Uterus (tissue), 4 donors: ENCODE results near the gene GPR151. TPM values are rescaled to one million over a fixed set of nuclear protein-coding genes. Genes with fewer than 3 reads are reported as not detected.

Experiments
- DNase-seq, 2 donors: peaks; one replicate each; pipeline ENCODE4 v3.0.0-alpha.2; 2019 to 2020
- H3K27ac ChIP-seq, 2 donors: fragments of 200-600 bp; sonication (generic); 1 replicate in 1 of 2; 2 replicates in 1 of 2; pipeline ENCODE4 v1.5.1; 2016 to 2018
- H3K27me3 ChIP-seq, 2 donors: fragments of 200-600 bp; sonication (generic); one replicate each; pipeline ENCODE4 v1.5.1; 2018 to 2019; ENCODE audit warnings: control low read depth in 1 of 2
- H3K36me3 ChIP-seq, 2 donors: fragments of 200-600 bp; sonication (generic); one replicate each; pipeline ENCODE4 v1.5.1; 2019; ENCODE audit warnings: control low read depth in 1 of 2
- H3K4me1 ChIP-seq, 2 donors: fragments of 200-600 bp; sonication (generic); one replicate each; pipeline ENCODE4 v1.5.1; 2018 to 2019; ENCODE audit warnings: control low read depth in 1 of 2
- H3K4me3 ChIP-seq, 2 donors: fragments of 200-600 bp; sonication (generic); 1 replicate in 1 of 2; 2 replicates in 1 of 2; pipeline ENCODE4 v1.5.1; 2018 to 2019; ENCODE audit warnings: mild to moderate bottlenecking in 1 of 2
- H3K9me3 ChIP-seq, 2 donors: fragments of 200-600 bp; sonication (generic); one replicate each; pipeline ENCODE4 v1.5.1; 2019; ENCODE audit warnings: control low read depth in 1 of 2
- POLR2A ChIP-seq, 2 donors: fragments of 450-650 bp; IDR thresholded peaks; one replicate each; pipeline ENCODE4 v1.6.1; 2016; ENCODE audit warnings: antibody characterized with exemption in 2 of 2, mild to moderate bottlenecking in 1 of 2, moderate library complexity in 1 of 2
- intact Hi-C: fragments of 100-400 bp; cut with DNase I; formaldehyde crosslinking; loops from one replicate; pipeline ENCODE4 v1.15.1; 2023; ENCODE audit warnings: low total_unique reads
- total RNA-seq, 4 donors: library from RNA; depleted of rRNA in 3 of 4; stranded (reverse); fragments of >200 nt in 3 of 4; gene quantifications; one replicate each; pipeline versions ENCODE4 v1.1.0 to v1.2.4, GENCODE V29; 2014 to 2023
- TF ChIP-seq, protein P1 (sequence below), 4 experiments: fragments of 200-600 bp in 2 of 4; fragments of 450-650 bp in 2 of 4; sonication (generic) in 2 of 4; IDR thresholded peaks; one replicate each; pipeline ENCODE4 v1.5.1; 2016 to 2019; ENCODE audit warnings: antibody characterized with exemption in 4 of 4, mild to moderate bottlenecking in 2 of 4, moderate library complexity in 1 of 4
- donor health status: DM: yes; HTN: yes; CAD: no.

GPR151 gene
- total RNA-seq, 4 donors from 2014 or later = not detected

DNA sequence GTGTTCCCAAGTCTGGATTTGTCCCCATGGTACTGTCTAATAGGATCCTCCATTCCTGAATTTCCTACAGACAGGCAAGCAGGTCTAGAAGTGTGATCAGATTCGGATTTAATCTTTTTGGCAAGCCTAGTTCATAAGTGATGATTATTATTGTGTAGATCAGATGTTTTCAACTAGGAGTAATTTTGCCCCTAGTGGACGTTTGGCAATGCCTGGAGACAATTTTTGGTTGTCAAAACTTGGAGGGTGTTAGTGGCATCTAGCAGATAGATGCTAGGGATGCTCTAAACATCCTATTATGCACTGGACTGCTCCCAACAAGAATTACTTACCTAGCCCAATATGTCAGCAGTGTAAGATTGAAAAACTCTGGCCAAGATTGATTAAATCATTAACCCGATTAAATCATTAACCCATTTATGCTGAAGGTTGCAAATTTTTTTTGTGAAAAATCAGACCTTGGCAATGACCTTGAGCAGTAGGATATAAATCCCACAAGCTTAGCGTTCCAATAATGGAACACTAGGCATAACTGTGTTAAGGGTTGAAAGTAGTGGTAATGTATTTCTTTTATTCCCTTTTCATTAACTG is 40.7 kb downstream of the GPR151 start:
- intact Hi-C loops = no loop called here
- no peak for DNase-seq
- Histone ChIP-seq H3K4me1 (no peaks in the 10 kb centered on the region), H3K9me3 (no peaks in the 10 kb centered on the region), H3K27ac (no peak overlapping the region), H3K4me3 (no peak overlapping the region), H3K36me3 (no peaks in the 10 kb centered on the region), H3K27me3 (no peaks in the 10 kb centered on the region)
- TF ChIP-seq POLR2A (IDR thresholded peaks at IDR 0.05) = no peak
- TF ChIP-seq, protein P1, sequence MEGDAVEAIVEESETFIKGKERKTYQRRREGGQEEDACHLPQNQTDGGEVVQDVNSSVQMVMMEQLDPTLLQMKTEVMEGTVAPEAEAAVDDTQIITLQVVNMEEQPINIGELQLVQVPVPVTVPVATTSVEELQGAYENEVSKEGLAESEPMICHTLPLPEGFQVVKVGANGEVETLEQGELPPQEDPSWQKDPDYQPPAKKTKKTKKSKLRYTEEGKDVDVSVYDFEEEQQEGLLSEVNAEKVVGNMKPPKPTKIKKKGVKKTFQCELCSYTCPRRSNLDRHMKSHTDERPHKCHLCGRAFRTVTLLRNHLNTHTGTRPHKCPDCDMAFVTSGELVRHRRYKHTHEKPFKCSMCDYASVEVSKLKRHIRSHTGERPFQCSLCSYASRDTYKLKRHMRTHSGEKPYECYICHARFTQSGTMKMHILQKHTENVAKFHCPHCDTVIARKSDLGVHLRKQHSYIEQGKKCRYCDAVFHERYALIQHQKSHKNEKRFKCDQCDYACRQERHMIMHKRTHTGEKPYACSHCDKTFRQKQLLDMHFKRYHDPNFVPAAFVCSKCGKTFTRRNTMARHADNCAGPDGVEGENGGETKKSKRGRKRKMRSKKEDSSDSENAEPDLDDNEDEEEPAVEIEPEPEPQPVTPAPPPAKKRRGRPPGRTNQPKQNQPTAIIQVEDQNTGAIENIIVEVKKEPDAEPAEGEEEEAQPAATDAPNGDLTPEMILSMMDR (IDR thresholded peaks at IDR 0.05) = no peak

DNA sequence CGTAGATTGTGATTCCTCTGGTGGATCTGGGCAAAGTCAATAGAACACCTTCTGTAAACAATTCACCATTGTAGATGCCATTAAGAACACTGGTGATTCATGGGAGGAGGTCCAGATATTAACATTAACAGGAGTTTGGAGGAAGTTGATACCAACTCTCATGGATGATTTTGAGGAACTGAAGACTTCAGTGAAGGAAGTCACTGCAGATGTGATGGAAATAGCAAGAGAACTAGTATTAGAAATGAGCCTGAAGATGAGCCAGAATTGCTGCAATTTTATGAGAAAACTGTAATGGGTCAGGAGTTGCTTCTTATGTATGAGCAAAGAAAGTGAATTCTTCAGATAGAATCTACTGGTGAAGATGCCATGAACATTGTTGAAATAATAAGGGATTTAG is 41.9 kb downstream of the GPR151 start:
- H3K27ac ChIP-seq = no peak overlapping the region
- H3K27me3 ChIP-seq = no peaks in the 10 kb centered on the region
- no peak overlapping the region for H3K4me3 ChIP-seq
- no peaks in the 10 kb centered on the region for H3K4me1 ChIP-seq
- DNase-seq = no peak
- no peaks in the 10 kb centered on the region for H3K9me3 ChIP-seq
- intact Hi-C loops = no loop called here
- TF ChIP-seq, protein P1 (IDR thresholded peaks at IDR 0.05) = no peak
- TF ChIP-seq POLR2A (IDR thresholded peaks at IDR 0.05) = no peak
- H3K36me3 ChIP-seq = no peaks in the 10 kb centered on the region

DNA sequence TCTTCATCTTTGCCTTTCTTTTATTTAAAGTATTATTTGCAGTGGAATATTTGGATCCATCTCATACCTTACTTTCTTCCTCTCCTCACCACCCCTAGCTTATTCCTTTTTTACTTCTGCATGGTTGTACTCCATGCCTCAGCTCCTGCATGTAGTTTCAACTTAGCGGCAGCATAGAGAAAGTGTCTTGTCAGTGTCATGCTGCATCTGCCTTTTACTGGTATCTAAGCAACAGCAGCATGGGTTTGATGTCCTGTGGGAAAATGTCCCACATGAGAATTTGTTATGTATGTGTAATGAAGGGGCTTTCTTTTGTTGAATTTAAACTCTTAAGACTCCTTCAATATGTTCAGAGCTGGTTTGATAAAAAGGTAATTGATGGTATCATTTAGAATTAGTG is 48.2 kb downstream of the GPR151 start:
- Histone ChIP-seq H3K9me3 (no peaks in the 10 kb centered on the region), H3K27ac (no peak overlapping the region), H3K4me1 (no peaks in the 10 kb centered on the region), H3K36me3 (no peaks in the 10 kb centered on the region), H3K4me3 (no peak overlapping the region), H3K27me3 (no peaks in the 10 kb centered on the region)
- no peak for DNase-seq
- TF ChIP-seq, protein P1 (IDR thresholded peaks at IDR 0.05) = no peak
- TF ChIP-seq POLR2A (IDR thresholded peaks at IDR 0.05) = no peak
- intact Hi-C loops = no loop called here

DNA sequence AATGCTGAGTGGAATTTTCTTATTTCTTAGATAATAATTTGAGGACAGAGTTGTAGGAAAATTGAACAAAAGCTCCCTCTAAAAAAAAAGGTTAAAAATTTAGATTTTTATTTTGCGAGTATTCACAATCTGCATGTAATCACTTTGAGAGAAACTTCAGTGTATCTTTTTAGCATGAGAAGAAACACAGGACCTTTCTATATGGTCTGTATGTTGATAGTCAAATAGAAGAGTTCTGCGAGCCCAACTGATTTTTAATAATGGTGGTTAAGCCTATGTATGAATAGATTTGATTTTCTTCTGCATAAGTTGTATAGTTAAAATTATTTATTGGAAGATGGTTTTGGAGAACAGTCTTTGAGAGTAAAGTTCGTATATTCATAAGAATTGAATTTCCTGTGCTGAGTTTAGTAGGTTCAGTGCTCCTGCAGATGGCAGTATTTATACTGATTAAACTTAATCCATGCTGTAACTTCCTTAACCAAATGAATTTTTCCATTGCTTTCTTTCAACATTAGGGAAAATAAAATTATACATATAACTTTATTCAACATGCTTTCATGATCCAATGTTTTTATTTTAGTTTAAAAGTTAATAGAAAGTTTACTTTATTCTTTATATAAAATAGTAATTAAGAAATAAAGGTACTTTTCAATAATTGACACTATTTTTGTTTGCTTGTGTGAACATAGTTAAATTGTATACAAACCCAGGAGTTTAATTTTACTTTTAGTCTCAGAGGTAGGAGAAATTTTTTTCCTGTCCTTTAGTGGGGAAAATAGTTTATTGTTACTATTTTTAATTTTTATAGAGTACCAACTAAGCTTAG is 49.3 kb downstream of the GPR151 start:
- H3K27ac ChIP-seq = no peak overlapping the region
- no peaks in the 10 kb centered on the region for H3K4me1 ChIP-seq
- intact Hi-C loops = no loop called here
- H3K27me3 ChIP-seq = no peaks in the 10 kb centered on the region
- no peaks in the 10 kb centered on the region for H3K36me3 ChIP-seq
- TF ChIP-seq, protein P1 (IDR thresholded peaks at IDR 0.05) = peak in 1 of 4 experiments; percentile 19
- TF ChIP-seq POLR2A (IDR thresholded peaks at IDR 0.05) = no peak
- H3K9me3 ChIP-seq = no peaks in the 10 kb centered on the region
- no peak for DNase-seq
- H3K4me3 ChIP-seq = no peak overlapping the region

DNA sequence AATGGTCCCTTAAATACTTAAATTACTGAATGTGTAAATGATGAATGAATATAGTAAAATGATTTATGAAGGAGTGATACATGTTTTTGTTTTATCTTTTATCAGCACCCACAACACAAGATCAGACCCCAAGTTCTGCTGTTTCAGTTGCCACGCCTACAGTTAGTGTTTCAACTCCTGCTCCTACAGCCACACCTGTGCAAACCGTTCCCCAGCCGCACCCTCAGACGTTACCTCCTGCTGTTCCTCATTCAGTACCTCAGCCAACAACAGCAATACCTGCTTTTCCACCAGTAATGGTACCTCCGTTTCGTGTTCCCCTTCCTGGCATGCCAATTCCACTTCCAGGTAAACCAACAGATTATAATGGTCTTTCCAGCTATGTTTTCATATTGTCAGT is 52.5 kb downstream of the GPR151 start:
- no peaks in the 10 kb centered on the region for H3K36me3 ChIP-seq
- TF ChIP-seq, protein P1 (IDR thresholded peaks at IDR 0.05) = no peak
- TF ChIP-seq POLR2A (IDR thresholded peaks at IDR 0.05) = no peak
- DNase-seq = no peak
- H3K4me3 ChIP-seq = no peak overlapping the region
- no peaks in the 10 kb centered on the region for H3K9me3 ChIP-seq
- intact Hi-C loops = no loop called here
- no peaks in the 10 kb centered on the region for H3K27me3 ChIP-seq
- no peak overlapping the region for H3K27ac ChIP-seq
- no peaks in the 10 kb centered on the region for H3K4me1 ChIP-seq
